Endothelial cell of umbilical vein (primary cell): ENCODE measurements around the gene CD46. TPM values are rescaled to one million over a fixed set of nuclear protein-coding genes. Genes with fewer than 3 reads are reported as not detected.

Experiments used
- BruUV-seq: library from RNA; stranded (reverse); fragments of 400-500 nt; replicated peaks from 2 replicates; lab custom pipeline; 2021; lab: Mats Ljungman, UMichigan
- CTCF ChIA-PET: fragments of 300-600, 350-600 bp; sonication (Branson Sonifier 250); formaldehyde crosslinking; loops from one replicate; lab custom pipeline; 2021; ENCODE audit warnings: antibody characterized with exemption, inconsistent platforms; lab: Charles Lee
- POLR2A ChIA-PET: fragments of 300-600, 350-600 bp; sonication (Branson Sonifier 250); formaldehyde crosslinking; loops from one replicate; lab custom pipeline; 2021; ENCODE audit warnings: antibody characterized with exemption, inconsistent platforms; lab: Charles Lee
- DNase-seq: peaks from one replicate; pipeline ENCODE4 v3.0.0-alpha.2; 2011; ENCODE audit warnings: low read depth, low spot score
- FAIRE-seq: peaks from 2 replicates; lab custom pipeline; 2011; peaks lifted over from hg19 to GRCh38; lab: Jason Lieb, UNC
- H2AFZ ChIP-seq: 2 replicates; pipeline ENCODE4 v1.6.0; 2012; ENCODE audit warnings: low read depth, low read length, control low read depth, inconsistent platforms
- H3K27ac ChIP-seq: 2 replicates; pipeline ENCODE4 v1.5.1; 2011; ENCODE audit warnings: low read depth, mild to moderate bottlenecking, control low read depth, low read length, moderate library complexity; ENCODE audit not compliant: insufficient read depth
- H3K27me3 ChIP-seq, 2 experiments: 2 replicates each; pipeline versions ENCODE4 v1.6.0 to v1.6.1; 2011; ENCODE audit warnings: low read length in 2 of 2, mixed read lengths in 1 of 2; ENCODE audit not compliant: control insufficient read depth in 2 of 2, insufficient read depth in 2 of 2
- H3K36me3 ChIP-seq, 2 experiments: 2 replicates in 1 of 2; 3 replicates in 1 of 2; pipeline ENCODE4 v1.5.1; 2011; ENCODE audit warnings: low read length in 2 of 2, mild to moderate bottlenecking in 1 of 2, moderate library complexity in 1 of 2; ENCODE audit not compliant: control insufficient read depth in 2 of 2, insufficient read depth in 2 of 2; ENCODE audit errors: extremely low read depth in 1 of 2
- H3K4me1 ChIP-seq: 3 replicates; pipeline ENCODE4 v1.5.1; 2011; ENCODE audit warnings: mild to moderate bottlenecking, low read length; ENCODE audit not compliant: control insufficient read depth, insufficient read depth; ENCODE audit errors: extremely low read depth
- H3K4me2 ChIP-seq: 2 replicates; pipeline ENCODE4 v1.6.1; 2011; ENCODE audit warnings: low read length, control low read depth, mixed read lengths; ENCODE audit not compliant: insufficient read depth
- H3K4me3 ChIP-seq, 3 experiments: fragments of 200-600 bp in 1 of 3; sonication (generic), shearing (Covaris generic) in 1 of 3; replicated peaks in 1 of 3; 2 replicates each; pipeline ENCODE4 v1.5.1; 2011 to 2016; ENCODE audit warnings: control low read depth in 3 of 3, low read length in 3 of 3, mild to moderate bottlenecking in 2 of 3, inconsistent platforms in 1 of 3, low read depth in 1 of 3, moderate library complexity in 1 of 3; ENCODE audit not compliant: insufficient read depth in 1 of 3
- H3K79me2 ChIP-seq: 2 replicates; pipeline ENCODE4 v1.6.0; 2012; ENCODE audit warnings: low read length, inconsistent platforms; ENCODE audit not compliant: control insufficient read depth, insufficient read depth
- H3K9ac ChIP-seq: replicated peaks from 2 replicates; pipeline ENCODE3; 2011; ENCODE audit warnings: low read length, control low read depth; ENCODE audit not compliant: insufficient read depth; ENCODE audit errors: extremely low read depth
- H3K9me1 ChIP-seq: replicated peaks from 3 replicates; pipeline ENCODE4 v1.6.0; 2011; ENCODE audit warnings: mild to moderate bottlenecking, low read length; ENCODE audit not compliant: control insufficient read depth, insufficient read depth; ENCODE audit errors: extremely low read depth
- H3K9me3 ChIP-seq: replicated peaks from 2 replicates; pipeline ENCODE4 v1.5.1; 2012; ENCODE audit warnings: low read length, inconsistent platforms; ENCODE audit not compliant: control insufficient read depth, insufficient read depth
- H4K20me1 ChIP-seq: replicated peaks from 2 replicates; pipeline ENCODE3; 2011; ENCODE audit warnings: mild to moderate bottlenecking, low read length; ENCODE audit not compliant: control insufficient read depth, insufficient read depth; ENCODE audit errors: extremely low read depth
- EZH2 ChIP-seq: IDR thresholded peaks from 2 replicates; pipeline ENCODE4 v1.6.1; 2012; ENCODE audit warnings: borderline replicate concordance, low read depth, mild to moderate bottlenecking, moderate library complexity, low read length, inconsistent platforms; ENCODE audit not compliant: severe bottlenecking
- FOS ChIP-seq: IDR thresholded peaks from 2 replicates; pipeline ENCODE4 v1.6.1; 2011; ENCODE audit warnings: mild to moderate bottlenecking, low read length, moderate library complexity, borderline replicate concordance; ENCODE audit not compliant: insufficient read depth
- GATA2 ChIP-seq: IDR thresholded peaks from 2 replicates; pipeline ENCODE4 v1.7.0; 2011; ENCODE audit warnings: low read depth, mild to moderate bottlenecking, moderate library complexity, mixed read lengths, low read length; ENCODE audit not compliant: insufficient read length, insufficient read depth
- JUN ChIP-seq: IDR thresholded peaks from 2 replicates; pipeline ENCODE4 v1.6.1; 2011; ENCODE audit warnings: borderline replicate concordance, low read depth; ENCODE audit not compliant: insufficient read length, insufficient read depth
- MYC ChIP-seq: IDR thresholded peaks from one replicate; pipeline ENCODE4 v1.6.1; 2011; ENCODE audit warnings: mild to moderate bottlenecking, low read depth, low read length
- POLR2A ChIP-seq: IDR thresholded peaks from 2 replicates; pipeline ENCODE4 v1.6.1; 2012; ENCODE audit warnings: low read depth, mild to moderate bottlenecking, control low read depth, low read length
- POLR2AphosphoS5 ChIP-seq: IDR thresholded peaks from 2 replicates; pipeline ENCODE4 v1.6.1; 2012; ENCODE audit warnings: low read depth, mild to moderate bottlenecking, control low read depth, low read length, moderate library complexity; ENCODE audit not compliant: insufficient read depth
- dilution Hi-C: fragments of 300-500 bp; cut with MboI; formaldehyde crosslinking; loops from one replicate; pipeline ENCODE4 v1.15.0; 2019; ENCODE audit warnings: low sequenced_read_pairs; ENCODE audit not compliant: extremely low pct_ligation_motif_present
- intact Hi-C: fragments of 100-400 bp; cut with micrococcal nuclease; formaldehyde crosslinking; loops from one replicate; pipeline ENCODE4 v1.10.0; 2022
- polyA plus RNA-seq, 4 experiments: library from polyadenylated mRNA; depleted of rRNA in 3 of 4; stranded (reverse) in 3 of 4; unstranded in 1 of 4; fragments of >200 nt; gene quantifications; 2 replicates each; pipeline versions ENCODE4 v1.2.1 to v1.2.3, GENCODE V29; 2011 to 2012; ENCODE audit warnings: missing spikeins in 1 of 4
- total RNA-seq: library from RNA; stranded (reverse); gene quantifications from 2 replicates; pipeline ENCODE4 v1.2.3, GENCODE V29; 2021
- TF ChIP-seq, protein P1 (sequence below): IDR thresholded peaks from 2 replicates; pipeline ENCODE4 v1.6.1; 2011; ENCODE audit not compliant: insufficient read depth, insufficient read length
- TF ChIP-seq, protein P2 (sequence below), 2 donors: IDR thresholded peaks; 1 replicate in 1 of 2; 2 replicates in 1 of 2; pipeline ENCODE4 v1.5.1; 2011; ENCODE audit warnings: low read length in 2 of 2, mild to moderate bottlenecking in 2 of 2, moderate library complexity in 2 of 2, control low read depth in 1 of 2, inconsistent platforms in 1 of 2, low read depth in 1 of 2; ENCODE audit not compliant: insufficient read depth in 1 of 2; ENCODE audit errors: extremely low read depth in 1 of 2

The CD46 gene
- total and polyA plus RNA-seq, 2 donors (not counting 3 experiments of a cell fraction or from before 2014, with no cell fraction given): 134 to 256 TPM

DNA sequence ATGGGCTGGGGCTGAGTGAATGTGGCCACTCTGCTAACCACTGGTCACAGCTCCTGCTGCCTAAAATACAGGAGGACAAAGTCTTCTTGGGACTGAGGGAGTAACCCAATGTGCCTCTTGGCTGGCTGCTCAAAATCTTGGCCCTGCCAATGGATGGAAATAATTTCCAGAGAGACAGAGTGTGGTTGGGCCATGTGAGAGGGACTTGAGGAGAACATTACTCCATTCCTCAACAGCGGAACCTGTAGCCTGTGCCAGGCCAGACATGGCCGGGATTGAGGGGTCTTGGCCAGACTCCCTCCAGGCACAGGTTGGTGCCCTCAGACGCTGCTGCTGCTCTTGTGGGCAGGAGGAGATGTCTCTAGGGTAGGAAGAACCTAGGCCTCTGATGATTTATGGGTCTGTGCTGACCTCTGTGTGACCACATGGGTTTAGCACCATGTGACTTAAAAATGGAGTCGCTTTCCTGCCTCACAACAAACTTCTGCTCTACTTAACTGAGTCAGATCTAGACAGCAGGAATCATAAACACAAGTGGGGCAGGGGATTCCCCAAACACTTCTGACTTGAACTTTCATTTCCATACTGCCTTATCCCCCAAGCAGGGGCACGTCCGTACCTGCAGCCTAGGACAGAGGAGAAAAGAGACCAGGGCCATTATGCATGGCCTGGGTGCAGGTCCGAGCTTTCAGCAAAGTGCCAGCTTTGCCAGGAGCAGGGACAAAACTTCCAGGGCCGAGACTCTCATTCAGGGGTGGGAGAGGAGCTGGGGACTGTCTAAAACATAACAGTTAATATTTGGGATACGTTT lies 79.9 kb downstream of the CD46 start:
- H3K79me2 ChIP-seq: peaks cover 47% of the 10 kb centered on the region
- TF ChIP-seq, protein P1, sequence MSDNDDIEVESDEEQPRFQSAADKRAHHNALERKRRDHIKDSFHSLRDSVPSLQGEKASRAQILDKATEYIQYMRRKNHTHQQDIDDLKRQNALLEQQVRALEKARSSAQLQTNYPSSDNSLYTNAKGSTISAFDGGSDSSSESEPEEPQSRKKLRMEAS: no peak
- TF ChIP-seq EZH2 (no peak), GATA2 (no peak), JUN (no peak), MYC (no peak), FOS (no peak), POLR2A (no peak), POLR2AphosphoS5 (no peak)
- TF ChIP-seq, protein P2, sequence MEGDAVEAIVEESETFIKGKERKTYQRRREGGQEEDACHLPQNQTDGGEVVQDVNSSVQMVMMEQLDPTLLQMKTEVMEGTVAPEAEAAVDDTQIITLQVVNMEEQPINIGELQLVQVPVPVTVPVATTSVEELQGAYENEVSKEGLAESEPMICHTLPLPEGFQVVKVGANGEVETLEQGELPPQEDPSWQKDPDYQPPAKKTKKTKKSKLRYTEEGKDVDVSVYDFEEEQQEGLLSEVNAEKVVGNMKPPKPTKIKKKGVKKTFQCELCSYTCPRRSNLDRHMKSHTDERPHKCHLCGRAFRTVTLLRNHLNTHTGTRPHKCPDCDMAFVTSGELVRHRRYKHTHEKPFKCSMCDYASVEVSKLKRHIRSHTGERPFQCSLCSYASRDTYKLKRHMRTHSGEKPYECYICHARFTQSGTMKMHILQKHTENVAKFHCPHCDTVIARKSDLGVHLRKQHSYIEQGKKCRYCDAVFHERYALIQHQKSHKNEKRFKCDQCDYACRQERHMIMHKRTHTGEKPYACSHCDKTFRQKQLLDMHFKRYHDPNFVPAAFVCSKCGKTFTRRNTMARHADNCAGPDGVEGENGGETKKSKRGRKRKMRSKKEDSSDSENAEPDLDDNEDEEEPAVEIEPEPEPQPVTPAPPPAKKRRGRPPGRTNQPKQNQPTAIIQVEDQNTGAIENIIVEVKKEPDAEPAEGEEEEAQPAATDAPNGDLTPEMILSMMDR (IDR thresholded peaks at IDR 0.05; ENCODE audit: extremely low read depth in 1 of 2, insufficient read depth in 1 of 2, low read depth in 1 of 2, low read length in 2 of 2): no peak
- no peaks in the 10 kb centered on the region for H3K9me3 ChIP-seq
- peaks cover 0 to 5% of the 10 kb centered on the region in 2 experiments for H3K36me3 ChIP-seq
- peak; percentile 47 for DNase-seq
- H2AFZ ChIP-seq: no peak overlapping the region
- H3K4me3 ChIP-seq: no peak overlapping the region
- ChIA-PET CTCF (interaction anchor here (1.2 to 21.9 kb wide), 4 partner anchors 8 to 131 kb away, joined by 3 to 634 read pairs (median 4); no protein-coding TSS in a partner anchor), POLR2A (no interaction called here)
- H3K27me3 ChIP-seq: no peaks in the 10 kb centered on the region
- intact Hi-C loops (no loop called here), dilution Hi-C loops (no loop called here)
- no peaks in the 10 kb centered on the region for H4K20me1 ChIP-seq
- peaks cover 17% of the 10 kb centered on the region for H3K4me1 ChIP-seq
- H3K9me1 ChIP-seq: no peaks in the 10 kb centered on the region
- H3K9ac ChIP-seq: no peak overlapping the region
- no TSS peak for BruUV-seq
- FAIRE-seq: no peak
- no peak overlapping the region for H3K4me2 ChIP-seq
- no peak overlapping the region for H3K27ac ChIP-seq
